ENCODE measurements around the gene C4BPB. TPM values are rescaled to one million over a fixed set of nuclear protein-coding genes. Genes with fewer than 3 reads are reported as not detected.

Gene C4BPB
- total RNA-seq, 1 donor from 2014 or later, result 0.36 TPM

GRCh38 chr1:207145401-207146058, 56.9 kb downstream of the C4BPB start:
- H3K36me3 Mint-ChIP-seq, result no peaks in the 10 kb centered on the region
- no peak overlapping the region for H3K4me3 Mint-ChIP-seq
- DNase-seq (ENCODE audit: extremely low spot score, unreplicated experiment), result no peak
- no peaks in the 10 kb centered on the region for H3K4me1 Mint-ChIP-seq (ENCODE audit: unreplicated experiment)
- no peak for TF ChIP-seq CTCF (conservative IDR thresholded peaks at IDR 0.05)
- no peaks in the 10 kb centered on the region for H3K27me3 Mint-ChIP-seq
- H3K27ac Mint-ChIP-seq, result peak overlapping the region; percentile 24
- H3K9me3 Mint-ChIP-seq, result peaks cover 5% of the 10 kb centered on the region

Other genes starting within 250 kb of the C4BPB start
- gene IL20, start 223.2 kb upstream of the C4BPB start, total RNA-seq (ENCODE audit: low replicate concordance), result not detected in 2 replicates
- gene IL24, start 191.4 kb upstream of the C4BPB start, total RNA-seq (ENCODE audit: low replicate concordance), result not detected in 2 replicates
- gene FCMR, start 166.9 kb upstream of the C4BPB start, total RNA-seq (ENCODE audit: low replicate concordance), result 0.58 and 0.81 TPM in 2 replicates
- gene PIGR, start 142.4 kb upstream of the C4BPB start, total RNA-seq (ENCODE audit: low replicate concordance), result 16.9 and 30.1 TPM in 2 replicates
- gene FCAMR, start 118.4 kb upstream of the C4BPB start, total RNA-seq (ENCODE audit: low replicate concordance), result not detected in 2 replicates
- gene C1orf116, start 56.1 kb upstream of the C4BPB start, total RNA-seq (ENCODE audit: low replicate concordance), result 50.4 and 108 TPM in 2 replicates
- gene YOD1, start 37.7 kb upstream of the C4BPB start, total RNA-seq (ENCODE audit: low replicate concordance), result 12.3 and 15.0 TPM in 2 replicates
- gene PFKFB2, start 35.6 kb upstream of the C4BPB start, total RNA-seq (ENCODE audit: low replicate concordance), result 18.7 and 31.4 TPM in 2 replicates
- 0.87 and 6.8 TPM in 2 replicates for gene C4BPA, start 15.4 kb downstream of the C4BPB start, total RNA-seq (ENCODE audit: low replicate concordance)
- 60.0 and 292 TPM in 2 replicates for gene CD55, start 232.8 kb downstream of the C4BPB start, total RNA-seq (ENCODE audit: low replicate concordance)

Measured in type B pancreatic cell (in vitro differentiated cells).